Transverse colon (tissue), 4 donors: ENCODE data around the gene TARDBP.
"Not testable (repeated sequence)": the region's sequence is repeated elsewhere in the genome, so short reads cannot be mapped to it uniquely, and the experiment has no call there.

ENCODE experiments used
- POLR2A ChIP-seq: fragments of 450-650 bp; IDR thresholded peaks from one replicate; pipeline ENCODE4 v1.6.1; 2016; ENCODE audit warnings: antibody characterized with exemption, mild to moderate bottlenecking, moderate library complexity
- POLR2AphosphoS5 ChIP-seq, 3 donors: sonication (generic); formaldehyde crosslinking; IDR thresholded peaks; one replicate each; pipeline ENCODE4 v1.6.1; 2016; ENCODE audit warnings: antibody characterized with exemption in 3 of 3
- TF ChIP-seq, protein P1 (sequence below), 5 experiments: fragments of 200-600 bp in 3 of 5; fragments of 450-650 bp in 2 of 5; sonication (generic) in 3 of 5; IDR thresholded peaks; 1 replicate in 2 of 5; 2 replicates in 3 of 5; pipeline ENCODE4 v1.5.1; 2016 to 2017; ENCODE audit warnings: antibody characterized with exemption in 5 of 5, inconsistent platforms in 3 of 5, mild to moderate bottlenecking in 2 of 5, moderate library complexity in 1 of 5

DNA sequence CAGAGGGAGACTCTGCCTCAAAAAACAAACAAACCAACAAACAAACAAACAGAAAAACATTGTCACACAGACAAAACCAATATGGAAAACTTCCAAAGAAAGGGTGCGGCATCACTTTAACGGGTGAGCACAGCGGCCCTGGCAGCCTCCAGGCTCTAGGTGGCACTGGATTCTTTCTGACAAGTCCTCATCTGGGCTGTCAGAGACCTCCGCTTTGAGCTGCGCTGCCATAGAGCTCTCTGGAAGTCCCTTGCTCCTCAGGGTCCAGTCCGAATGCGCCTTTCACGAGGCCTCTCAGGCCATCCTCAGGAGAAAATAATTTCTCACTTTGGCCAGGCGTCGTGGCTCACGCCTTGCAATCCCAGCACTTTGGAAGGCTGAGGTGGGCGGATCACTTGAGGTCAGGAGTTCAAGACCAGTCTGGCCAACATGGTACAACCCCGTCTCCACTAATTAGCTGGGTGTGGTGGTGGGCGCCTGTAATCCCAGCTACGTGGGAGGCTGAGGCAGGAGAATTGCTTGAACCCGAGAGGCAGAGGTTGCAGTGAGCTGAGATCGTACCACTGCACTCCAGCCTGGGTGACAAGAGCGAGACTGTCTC lies 51.6 kb downstream of the TARDBP start:
- TF ChIP-seq, protein P1, sequence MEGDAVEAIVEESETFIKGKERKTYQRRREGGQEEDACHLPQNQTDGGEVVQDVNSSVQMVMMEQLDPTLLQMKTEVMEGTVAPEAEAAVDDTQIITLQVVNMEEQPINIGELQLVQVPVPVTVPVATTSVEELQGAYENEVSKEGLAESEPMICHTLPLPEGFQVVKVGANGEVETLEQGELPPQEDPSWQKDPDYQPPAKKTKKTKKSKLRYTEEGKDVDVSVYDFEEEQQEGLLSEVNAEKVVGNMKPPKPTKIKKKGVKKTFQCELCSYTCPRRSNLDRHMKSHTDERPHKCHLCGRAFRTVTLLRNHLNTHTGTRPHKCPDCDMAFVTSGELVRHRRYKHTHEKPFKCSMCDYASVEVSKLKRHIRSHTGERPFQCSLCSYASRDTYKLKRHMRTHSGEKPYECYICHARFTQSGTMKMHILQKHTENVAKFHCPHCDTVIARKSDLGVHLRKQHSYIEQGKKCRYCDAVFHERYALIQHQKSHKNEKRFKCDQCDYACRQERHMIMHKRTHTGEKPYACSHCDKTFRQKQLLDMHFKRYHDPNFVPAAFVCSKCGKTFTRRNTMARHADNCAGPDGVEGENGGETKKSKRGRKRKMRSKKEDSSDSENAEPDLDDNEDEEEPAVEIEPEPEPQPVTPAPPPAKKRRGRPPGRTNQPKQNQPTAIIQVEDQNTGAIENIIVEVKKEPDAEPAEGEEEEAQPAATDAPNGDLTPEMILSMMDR (IDR thresholded peaks at IDR 0.05), result not testable (repeated sequence)
- TF ChIP-seq POLR2AphosphoS5 (IDR thresholded peaks at IDR 0.05); POLR2A: not testable (repeated sequence)
